HAP-1 (cell line): ENCODE measurements around the gene SNAPC1.
"Not testable (repeated sequence)": the region's sequence is repeated elsewhere in the genome, so short reads cannot be mapped to it uniquely, and the experiment has no call there.

Experiments
- DNase-seq, 2 experiments: peaks; one replicate each; pipeline ENCODE4 v3.0.0-alpha.2; 2016 to 2020; ENCODE audit warnings: low spot score in 2 of 2
- H3K27me3 ChIP-seq: fragments of 250-450 bp; sonication (Bioruptor Pico); 2 replicates; pipeline ENCODE4 v1.5.1; 2020; ENCODE audit warnings: low read depth, mild to moderate bottlenecking, moderate library complexity
- H3K36me3 ChIP-seq: fragments of 250-450 bp; sonication (Bioruptor Pico); replicated peaks from 2 replicates; pipeline ENCODE4 v1.5.1; 2020; ENCODE audit warnings: mild to moderate bottlenecking
- H3K4me1 ChIP-seq: fragments of 250-450 bp; sonication (Bioruptor Pico); 2 replicates; pipeline ENCODE4 v1.5.1; 2020; ENCODE audit warnings: mild to moderate bottlenecking
- H3K4me3 ChIP-seq: fragments of 250-450 bp; sonication (Bioruptor Pico); 2 replicates; pipeline ENCODE4 v1.5.1; 2020; ENCODE audit warnings: mild to moderate bottlenecking, moderate library complexity
- H3K9me3 ChIP-seq: fragments of 250-450 bp; sonication (Bioruptor Pico); 2 replicates; pipeline ENCODE4 v1.5.1; 2020; ENCODE audit warnings: mild to moderate bottlenecking, moderate library complexity
- in situ Hi-C: fragments of 300-500 bp; cut with MboI; formaldehyde crosslinking; loops from 3 replicates; pipeline ENCODE4 v1.14.3; 2020; ENCODE audit warnings: low sequenced_read_pairs, inconsistent platforms, mixed read lengths

The SNAPC1 gene

DNA sequence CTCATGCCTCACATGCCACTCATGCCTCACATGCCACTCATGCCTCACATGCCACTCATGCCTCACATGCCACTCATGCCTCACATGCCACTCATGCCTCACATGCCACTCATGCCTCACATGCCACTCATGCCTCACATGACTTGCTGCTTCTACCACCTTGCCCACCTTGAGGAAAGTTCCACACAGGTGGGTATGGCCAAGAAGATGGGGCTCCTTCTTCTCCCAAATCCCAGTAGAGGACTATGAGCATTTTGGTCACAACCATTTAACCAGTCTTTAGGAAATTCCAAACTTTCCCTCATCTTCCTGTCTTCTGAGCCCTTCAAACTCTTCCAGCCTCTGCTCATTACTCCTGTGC is 6.9 kb upstream of the SNAPC1 start:
- in situ Hi-C loops, H3K36me3 ChIP-seq, H3K4me1 ChIP-seq, H3K9me3 ChIP-seq, H3K27me3 ChIP-seq, DNase-seq, H3K4me3 ChIP-seq: not testable (repeated sequence)

DNA sequence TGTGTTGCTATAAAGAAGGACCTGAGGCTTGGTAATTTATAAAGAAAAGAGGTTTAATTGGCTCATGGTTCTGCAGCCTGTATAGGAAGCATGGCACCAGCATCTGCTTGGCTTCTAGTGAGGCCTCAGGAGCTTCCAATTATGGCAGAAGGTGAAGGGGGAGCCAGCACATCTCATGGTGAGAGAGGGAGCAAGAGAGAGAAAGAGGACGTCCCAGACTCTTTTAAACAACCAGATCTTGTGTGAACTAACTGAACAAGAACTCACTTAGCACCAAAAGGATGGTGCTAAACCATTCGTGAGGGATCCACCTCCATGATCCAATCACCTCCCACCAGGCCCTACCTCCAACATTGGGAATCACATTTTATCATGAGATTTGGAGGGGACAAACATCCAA is 6.1 kb upstream of the SNAPC1 start:
- in situ Hi-C loops, result no loop called here
- no peak for DNase-seq
- Histone ChIP-seq H3K27me3 (no peaks in the 10 kb centered on the region), H3K4me3 (no peak overlapping the region), H3K36me3 (no peaks in the 10 kb centered on the region), H3K9me3 (no peaks in the 10 kb centered on the region), H3K4me1 (no peaks in the 10 kb centered on the region; the same call in 1 of the 2 replicates)

DNA sequence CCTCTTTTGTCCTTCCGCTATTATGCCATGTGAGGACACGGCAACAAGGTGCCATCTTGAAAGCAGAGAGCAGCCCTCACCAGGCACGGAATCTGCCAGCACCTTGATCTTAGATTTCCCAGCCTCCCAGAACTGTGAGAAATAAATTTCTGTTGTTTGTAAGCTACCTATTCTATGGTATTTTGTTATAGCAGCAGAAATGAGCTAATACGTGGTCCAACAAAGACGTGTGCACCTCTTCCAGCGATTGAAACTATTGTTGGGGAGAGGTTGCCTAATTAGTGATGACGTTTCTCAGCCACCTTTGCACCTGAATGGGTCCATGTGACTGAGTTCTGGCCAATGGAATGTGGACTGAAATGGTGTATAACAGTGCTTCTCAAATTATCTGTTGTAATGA is 2.3 kb upstream of the SNAPC1 start:
- H3K4me1 ChIP-seq, result peaks cover 4% of the 10 kb centered on the region; the same call in 1 of the 2 replicates
- no peaks in the 10 kb centered on the region for H3K36me3 ChIP-seq
- H3K9me3 ChIP-seq, result no peaks in the 10 kb centered on the region
- H3K4me3 ChIP-seq, result no peak overlapping the region
- no peaks in the 10 kb centered on the region for H3K27me3 ChIP-seq
- in situ Hi-C loops, result no loop called here
- no peak for DNase-seq

DNA sequence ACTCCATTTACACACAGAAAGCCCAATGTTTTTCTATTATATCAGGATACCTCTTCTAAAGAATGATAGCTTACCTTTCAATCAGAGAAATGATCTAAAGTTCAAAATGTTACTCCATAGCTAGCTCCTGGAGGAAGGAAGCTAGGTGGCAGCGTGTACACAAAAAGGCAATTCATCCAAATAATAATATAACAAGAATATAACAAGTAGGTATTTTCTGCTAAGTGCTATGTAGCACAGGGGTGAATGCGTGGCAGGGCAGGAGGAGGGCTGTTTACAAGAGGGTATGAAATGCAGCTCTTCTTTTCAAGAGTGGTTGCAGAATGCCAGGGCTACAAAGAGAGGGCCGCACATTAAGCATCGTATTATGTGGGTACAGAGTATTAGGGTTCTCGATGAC is 663 bp upstream of the SNAPC1 start:
- in situ Hi-C loops, result no loop called here
- no peaks in the 10 kb centered on the region for H3K36me3 ChIP-seq
- H3K4me3 ChIP-seq, result peak overlapping the region; percentile 58
- H3K9me3 ChIP-seq, result no peaks in the 10 kb centered on the region
- no peaks in the 10 kb centered on the region for H3K27me3 ChIP-seq
- peaks cover 13% of the 10 kb centered on the region for H3K4me1 ChIP-seq
- no peak for DNase-seq

DNA sequence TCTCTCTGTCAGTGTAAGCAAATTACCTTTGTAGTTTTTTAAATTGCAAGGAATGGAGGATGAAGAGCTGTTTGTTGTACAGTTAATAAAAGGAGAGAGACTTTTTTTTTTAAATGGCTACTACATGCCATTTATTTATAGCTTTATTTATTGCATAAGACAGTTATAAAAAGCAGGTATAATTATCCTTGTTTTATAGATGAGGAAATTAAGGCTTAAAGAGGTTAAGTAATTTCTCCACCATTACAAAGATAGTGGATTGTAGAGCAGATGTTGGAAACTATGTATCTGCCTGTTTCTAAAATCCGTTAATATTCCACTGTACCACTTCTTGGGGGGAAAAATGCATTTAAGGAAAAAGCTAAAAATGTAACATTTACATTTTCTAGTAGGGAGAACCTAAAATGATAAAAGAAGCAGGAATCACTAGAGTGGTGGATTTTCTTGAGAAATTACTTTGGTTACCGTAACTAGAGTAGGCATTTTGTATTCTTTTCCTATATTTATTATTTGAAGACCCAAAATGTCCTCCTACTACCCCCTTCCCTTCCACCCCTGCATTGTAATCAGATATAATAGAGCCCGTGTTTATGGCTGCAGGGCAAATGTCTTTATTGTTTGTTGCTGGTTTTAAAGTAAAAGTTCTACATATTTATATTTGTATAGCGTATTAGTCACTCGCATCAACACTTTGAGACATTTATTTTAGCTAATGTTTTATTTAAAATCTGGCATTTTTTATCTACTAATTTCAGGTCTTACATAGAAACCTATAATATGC is 2.3 kb downstream of the SNAPC1 start:
- Histone ChIP-seq H3K27me3 (no peaks in the 10 kb centered on the region), H3K36me3 (peaks cover 11% of the 10 kb centered on the region), H3K9me3 (no peaks in the 10 kb centered on the region), H3K4me1 (peaks cover 14% of the 10 kb centered on the region), H3K4me3 (peak overlapping the region; percentile 58)
- DNase-seq, result peak; percentile 30 to 69
- in situ Hi-C loops, result no loop called here

DNA sequence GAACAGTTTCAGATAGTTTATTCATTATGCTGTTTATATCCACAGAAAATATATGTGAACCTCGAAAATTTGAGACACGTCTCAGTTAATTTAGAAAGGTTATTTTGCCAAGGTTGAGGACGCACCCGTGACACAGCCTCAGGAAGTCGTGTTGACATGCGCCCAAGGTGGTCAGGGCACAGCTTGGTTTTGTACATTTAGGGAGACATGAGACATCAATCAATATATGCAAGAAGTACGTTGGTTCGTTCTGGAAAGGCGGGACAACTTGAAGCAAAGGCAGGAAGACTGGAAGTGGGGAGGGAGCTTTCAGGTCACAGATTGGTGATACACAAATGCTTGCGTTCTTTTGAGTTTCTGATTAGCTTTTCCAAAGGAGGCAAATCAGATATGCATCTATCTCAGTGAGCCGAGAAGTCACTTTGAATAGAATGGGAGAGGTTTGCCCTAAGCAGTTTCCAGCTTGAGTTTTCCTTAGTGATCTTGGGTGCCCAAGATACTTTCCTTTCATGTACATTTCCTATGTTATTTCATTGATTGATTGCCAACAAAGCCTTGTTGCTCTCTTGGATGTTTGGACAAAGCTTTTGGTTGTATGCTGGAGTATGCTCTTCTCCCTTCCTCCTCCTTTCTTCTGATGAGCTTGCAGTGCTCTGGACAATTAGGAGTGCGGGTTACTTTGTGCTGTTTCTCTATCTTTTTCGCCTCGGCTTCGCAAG is 3.2 kb downstream of the SNAPC1 start:
- Histone ChIP-seq H3K4me3 (peak overlapping the region; percentile 58), H3K9me3 (no peaks in the 10 kb centered on the region), H3K27me3 (no peaks in the 10 kb centered on the region), H3K36me3 (peaks cover 18% of the 10 kb centered on the region), H3K4me1 (peaks cover 14% of the 10 kb centered on the region)
- DNase-seq, result peak; percentile 55 to 80
- in situ Hi-C loops, result no loop called here

DNA sequence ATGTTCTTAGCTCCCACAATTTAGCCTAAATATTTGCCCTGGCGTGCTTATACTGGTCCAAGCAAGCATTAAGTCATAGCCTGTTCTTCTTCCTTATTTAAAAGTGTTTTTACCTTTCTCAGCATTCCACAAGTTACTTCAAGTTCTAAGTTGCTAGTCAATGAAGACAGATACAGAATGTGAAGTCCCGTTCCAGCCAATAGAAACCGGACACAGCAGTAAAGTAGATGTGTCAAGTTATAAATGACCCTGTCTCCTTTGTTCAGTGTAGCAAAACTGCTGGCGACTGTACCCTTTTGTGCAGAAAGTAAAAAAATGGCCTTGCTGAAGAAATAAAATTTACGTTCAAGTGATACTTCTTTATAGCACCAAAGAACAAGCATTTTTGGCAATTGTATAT is 3.9 kb downstream of the SNAPC1 start:
- Histone ChIP-seq H3K36me3 (peaks cover 24% of the 10 kb centered on the region), H3K9me3 (no peaks in the 10 kb centered on the region), H3K4me1 (peaks cover 14% of the 10 kb centered on the region), H3K4me3 (peak overlapping the region; percentile 58), H3K27me3 (no peaks in the 10 kb centered on the region)
- in situ Hi-C loops, result no loop called here
- DNase-seq, result no peak

DNA sequence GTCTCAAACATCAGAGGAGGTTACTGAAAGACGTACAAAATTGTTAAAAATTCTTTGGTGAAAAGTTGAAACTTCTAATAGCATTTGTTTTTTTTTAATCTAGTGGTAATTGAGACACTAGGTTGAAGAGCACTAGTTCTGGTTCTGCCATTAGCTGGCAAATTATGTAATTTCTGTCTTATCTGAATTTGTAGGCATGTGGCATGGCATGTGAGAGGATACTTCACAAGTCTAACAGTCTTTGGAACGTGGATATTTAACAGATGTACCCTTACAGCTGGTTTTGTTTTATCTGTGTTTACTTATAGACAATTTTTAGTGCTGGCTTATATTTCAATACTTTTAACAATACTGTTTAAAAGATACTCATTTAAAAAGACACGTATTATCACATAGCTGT is 6.0 kb downstream of the SNAPC1 start:
- in situ Hi-C loops, result no loop called here
- no peaks in the 10 kb centered on the region for H3K9me3 ChIP-seq
- H3K4me1 ChIP-seq, result peaks cover 10% of the 10 kb centered on the region
- DNase-seq, result no peak
- peaks cover 36% of the 10 kb centered on the region for H3K36me3 ChIP-seq
- no peaks in the 10 kb centered on the region for H3K27me3 ChIP-seq
- no peak overlapping the region for H3K4me3 ChIP-seq

DNA sequence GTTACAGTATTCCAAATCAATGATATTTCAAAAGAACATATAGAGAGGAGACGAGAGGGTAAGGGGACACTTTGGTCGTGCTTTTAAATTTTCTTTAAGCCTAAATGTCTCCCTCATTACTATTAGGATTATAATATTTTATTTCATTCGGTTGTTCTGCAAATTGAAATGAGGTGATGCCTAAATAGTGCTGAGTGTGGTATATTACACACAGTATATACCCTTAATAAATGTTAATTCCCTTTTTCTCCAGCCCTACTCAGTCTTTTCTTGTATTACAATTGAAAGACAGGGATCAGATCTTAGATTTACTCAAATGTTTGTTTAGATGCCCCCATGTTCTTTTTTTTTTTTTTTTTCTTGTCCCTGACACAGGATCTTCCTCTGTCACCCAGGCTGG is 7.7 kb downstream of the SNAPC1 start:
- no peaks in the 10 kb centered on the region for H3K9me3 ChIP-seq
- peaks cover 39% of the 10 kb centered on the region for H3K36me3 ChIP-seq
- H3K4me3 ChIP-seq, result no peak overlapping the region
- in situ Hi-C loops, result no loop called here
- no peak for DNase-seq
- peaks cover 10% of the 10 kb centered on the region for H3K4me1 ChIP-seq
- H3K27me3 ChIP-seq, result no peaks in the 10 kb centered on the region

DNA sequence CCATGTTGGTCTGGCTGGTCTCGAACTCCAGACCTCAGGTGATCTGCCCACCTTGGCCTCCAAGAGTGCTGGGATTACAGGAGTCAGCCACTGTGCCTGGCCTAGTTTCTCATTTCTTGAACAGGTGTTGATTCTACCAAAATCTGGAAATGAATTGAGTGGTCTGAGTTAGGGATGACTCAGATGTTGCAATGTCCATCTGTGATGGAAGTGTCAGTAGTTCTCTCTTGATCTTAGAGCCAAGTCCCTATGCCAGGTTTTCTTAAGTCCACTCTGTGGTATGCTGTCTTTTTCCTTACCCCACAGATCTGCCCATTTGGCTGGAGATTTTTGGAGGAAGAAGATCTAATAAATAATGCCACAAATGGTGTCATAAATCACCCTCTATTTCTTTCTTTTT is 12.6 kb downstream of the SNAPC1 start:
- peaks cover 57% of the 10 kb centered on the region for H3K36me3 ChIP-seq
- no peaks in the 10 kb centered on the region for H3K27me3 ChIP-seq
- DNase-seq, result no peak
- H3K4me1 ChIP-seq, result no peaks in the 10 kb centered on the region
- no peak overlapping the region for H3K4me3 ChIP-seq
- in situ Hi-C loops, result no loop called here
- H3K9me3 ChIP-seq, result no peaks in the 10 kb centered on the region

DNA sequence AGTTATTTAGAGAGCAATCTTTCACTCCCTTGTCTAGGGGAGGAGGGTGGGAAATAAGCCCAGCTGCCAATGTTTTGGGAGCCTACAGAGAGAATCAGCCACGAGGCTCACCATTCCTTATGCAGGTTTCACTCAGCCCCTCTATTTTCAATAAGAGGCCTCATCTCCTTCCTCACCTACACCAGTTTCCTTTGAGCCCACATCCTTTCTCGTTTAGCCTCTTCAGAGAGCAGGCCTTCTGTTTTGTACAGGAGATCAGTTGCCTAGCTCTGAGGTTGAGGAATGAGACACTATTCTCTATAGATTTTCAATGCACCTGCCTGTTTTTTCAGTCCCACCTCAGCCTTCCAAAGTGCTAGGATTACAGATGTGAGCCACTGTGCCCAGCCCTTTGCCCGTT is 17.9 kb downstream of the SNAPC1 start:
- in situ Hi-C loops, result no loop called here
- Histone ChIP-seq H3K9me3 (no peaks in the 10 kb centered on the region), H3K4me1 (no peaks in the 10 kb centered on the region), H3K36me3 (peaks cover 56% of the 10 kb centered on the region), H3K4me3 (no peak overlapping the region), H3K27me3 (no peaks in the 10 kb centered on the region)
- no peak for DNase-seq

DNA sequence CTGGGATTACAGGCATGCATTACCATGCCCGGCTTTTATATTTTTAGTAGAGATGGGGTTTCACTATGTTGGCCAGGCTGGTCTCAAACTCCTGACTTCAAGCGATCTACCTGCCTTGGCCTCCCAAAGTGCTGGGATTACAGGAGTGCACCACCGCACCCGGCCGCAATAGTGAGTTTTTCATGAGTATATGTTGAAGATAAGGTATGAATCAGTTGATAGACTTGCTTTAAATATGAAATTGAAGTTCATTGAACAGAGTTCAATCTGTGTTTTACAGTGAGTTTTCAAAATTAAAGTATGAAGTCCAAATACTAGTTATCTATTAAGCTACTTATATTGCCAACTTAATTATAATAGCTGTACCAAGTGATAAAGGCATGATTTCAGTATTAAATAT is 35.1 kb downstream of the SNAPC1 start:
- H3K27me3 ChIP-seq, result no peaks in the 10 kb centered on the region
- H3K36me3 ChIP-seq, result peaks cover 8% of the 10 kb centered on the region
- peaks cover 15% of the 10 kb centered on the region for H3K4me1 ChIP-seq
- no peak overlapping the region for H3K4me3 ChIP-seq
- H3K9me3 ChIP-seq, result no peaks in the 10 kb centered on the region
- in situ Hi-C loops, result no loop called here
- no peak for DNase-seq

DNA sequence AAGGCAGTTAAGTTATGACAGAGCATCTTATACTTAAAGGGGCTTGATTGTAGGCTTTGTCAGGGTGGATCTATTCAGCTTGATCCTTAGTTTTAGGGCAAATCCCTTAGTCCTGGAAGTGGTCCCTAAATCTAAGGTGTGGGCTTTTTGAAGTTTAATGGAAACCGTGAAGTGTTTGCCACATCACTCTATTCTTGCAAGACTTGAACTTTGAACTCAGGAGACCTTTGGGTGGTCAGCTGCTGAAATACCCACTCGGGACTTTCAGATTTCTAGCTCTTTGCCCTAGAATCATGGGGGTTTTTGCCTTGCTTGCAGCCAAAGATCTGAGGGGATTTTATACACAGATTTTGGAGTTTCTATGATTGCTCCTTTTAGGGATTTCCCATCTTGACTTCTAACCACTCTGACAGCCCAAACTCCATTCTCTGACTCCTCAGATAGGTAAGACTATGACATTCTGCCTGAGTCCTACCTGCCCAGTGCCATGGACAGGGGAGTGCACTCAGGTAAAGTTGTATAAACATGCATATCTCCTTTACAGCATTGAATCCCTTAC is 39.9 kb downstream of the SNAPC1 start:
- no peaks in the 10 kb centered on the region for H3K9me3 ChIP-seq
- no peak overlapping the region for H3K4me3 ChIP-seq
- no peaks in the 10 kb centered on the region for H3K27me3 ChIP-seq
- peaks cover 15% of the 10 kb centered on the region for H3K4me1 ChIP-seq
- in situ Hi-C loops, result no loop called here
- DNase-seq, result no peak
- no peaks in the 10 kb centered on the region for H3K36me3 ChIP-seq

DNA sequence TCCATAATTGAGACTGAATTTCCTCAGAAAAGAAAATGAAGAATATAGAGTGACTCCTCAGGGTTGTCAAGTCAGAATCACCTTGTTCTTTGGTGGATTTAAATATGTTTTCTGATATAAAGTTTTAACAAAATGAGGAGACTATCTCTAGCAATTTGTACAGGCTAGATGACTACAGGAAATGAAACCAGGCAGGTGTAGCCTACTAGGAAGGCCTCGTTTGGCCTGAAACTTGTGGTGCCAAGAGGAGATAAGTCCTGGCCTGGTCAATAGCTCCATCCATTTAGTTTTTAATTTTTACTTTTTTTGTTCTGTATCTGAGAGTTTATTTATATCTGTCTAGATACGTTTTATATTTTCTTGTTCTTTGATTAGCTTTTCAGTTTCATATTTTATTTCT is 41.5 kb downstream of the SNAPC1 start:
- no peak for DNase-seq
- Histone ChIP-seq H3K36me3 (no peaks in the 10 kb centered on the region), H3K4me1 (peaks cover 4% of the 10 kb centered on the region), H3K4me3 (no peak overlapping the region), H3K9me3 (no peaks in the 10 kb centered on the region), H3K27me3 (no peaks in the 10 kb centered on the region)
- in situ Hi-C loops, result no loop called here
